Measurements from ENCODE around the gene TMEM139. TPM values are rescaled to one million over a fixed set of nuclear protein-coding genes. Genes with fewer than 3 reads are reported as not detected.

Gene TMEM139
- total RNA-seq, 1 experiment from 2014 or later: 0.85 TPM

- no peaks in the 10 kb centered on the region for H3K36me3 Mint-ChIP-seq (ENCODE audit: insufficient read depth in 1 of 3, low read depth in 3 of 3)
- Histone ChIP-seq H3K79me2 (ENCODE audit: insufficient read depth, low read length) (no peaks in the 10 kb centered on the region), H3K27ac (ENCODE audit: insufficient read length, low read depth, low read length) (no peak overlapping the region), H3K23me2 (ENCODE audit: insufficient read length, low read depth, low read length, poor library complexity, severe bottlenecking) (no peaks in the 10 kb centered on the region), H4K91ac (ENCODE audit: insufficient read length, low read depth, low read length) (no peak overlapping the region), H3K4me1 (ENCODE audit: insufficient read depth, low read length) (no peaks in the 10 kb centered on the region), H2AK5ac (ENCODE audit: insufficient read length, low read length) (no peak overlapping the region), H2BK120ac (ENCODE audit: low read depth, low read length, poor library complexity, severe bottlenecking) (no peak overlapping the region), H3K79me1 (ENCODE audit: insufficient read depth, low read depth, low read length, poor library complexity, severe bottlenecking) (no peaks in the 10 kb centered on the region), H2BK20ac (ENCODE audit: low read depth, low read length, poor library complexity, severe bottlenecking) (no peak overlapping the region), H2BK5ac (ENCODE audit: insufficient read length, low read length) (no peak overlapping the region), H3K9ac (ENCODE audit: extremely low read depth, insufficient read length, low read length) (no peak overlapping the region), H3K4me2 (ENCODE audit: insufficient read depth, insufficient read length, low read length) (no peak overlapping the region), H4K20me1 (ENCODE audit: control insufficient read depth, insufficient read depth, insufficient read length) (no peaks in the 10 kb centered on the region), H3K27me3 (ENCODE audit: insufficient read depth, low read length) (no peaks in the 10 kb centered on the region), H3K9me3 (ENCODE audit: control insufficient read depth, low read depth, low read length) (no peaks in the 10 kb centered on the region), H3K14ac (ENCODE audit: insufficient read depth, low read length) (no peak overlapping the region), H4K8ac (replicated peaks; ENCODE audit: insufficient read length, low read depth, low read length) (no peak overlapping the region), H2AFZ (ENCODE audit: low read length) (no peak overlapping the region), H3T11ph (ENCODE audit: low read length) (no peak overlapping the region), H3K56ac (ENCODE audit: insufficient read length, low read depth, low read length) (no peak overlapping the region), H3K23ac (ENCODE audit: insufficient read length, low read depth, low read length) (no peak overlapping the region), H3K18ac (ENCODE audit: insufficient read length, low read depth, low read length) (no peak overlapping the region), H4K5ac (ENCODE audit: insufficient read length, low read depth, low read length) (no peak overlapping the region), H2BK12ac (ENCODE audit: insufficient read length, low read depth, low read length) (no peak overlapping the region), H2BK15ac (ENCODE audit: low read depth, low read length) (no peak overlapping the region), H3K4ac (ENCODE audit: low read depth, low read length) (no peak overlapping the region)
- H3K4me3 Mint-ChIP-seq: no peak overlapping the region
- no peaks in the 10 kb centered on the region for H3K9me3 Mint-ChIP-seq
- peaks cover 5% of the 10 kb centered on the region for H3K27me3 Mint-ChIP-seq (ENCODE audit: low read depth)
- H3K4me1 Mint-ChIP-seq: no peaks in the 10 kb centered on the region
- no peak for DNase-seq
- H3K27ac Mint-ChIP-seq: no peak overlapping the region
- TF ChIP-seq, protein P1, sequence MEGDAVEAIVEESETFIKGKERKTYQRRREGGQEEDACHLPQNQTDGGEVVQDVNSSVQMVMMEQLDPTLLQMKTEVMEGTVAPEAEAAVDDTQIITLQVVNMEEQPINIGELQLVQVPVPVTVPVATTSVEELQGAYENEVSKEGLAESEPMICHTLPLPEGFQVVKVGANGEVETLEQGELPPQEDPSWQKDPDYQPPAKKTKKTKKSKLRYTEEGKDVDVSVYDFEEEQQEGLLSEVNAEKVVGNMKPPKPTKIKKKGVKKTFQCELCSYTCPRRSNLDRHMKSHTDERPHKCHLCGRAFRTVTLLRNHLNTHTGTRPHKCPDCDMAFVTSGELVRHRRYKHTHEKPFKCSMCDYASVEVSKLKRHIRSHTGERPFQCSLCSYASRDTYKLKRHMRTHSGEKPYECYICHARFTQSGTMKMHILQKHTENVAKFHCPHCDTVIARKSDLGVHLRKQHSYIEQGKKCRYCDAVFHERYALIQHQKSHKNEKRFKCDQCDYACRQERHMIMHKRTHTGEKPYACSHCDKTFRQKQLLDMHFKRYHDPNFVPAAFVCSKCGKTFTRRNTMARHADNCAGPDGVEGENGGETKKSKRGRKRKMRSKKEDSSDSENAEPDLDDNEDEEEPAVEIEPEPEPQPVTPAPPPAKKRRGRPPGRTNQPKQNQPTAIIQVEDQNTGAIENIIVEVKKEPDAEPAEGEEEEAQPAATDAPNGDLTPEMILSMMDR (conservative IDR thresholded peaks at IDR 0.05): no peak
These were observed 34.6 kb upstream of the TMEM139 start for GRCh38 chr7:143250199-143250598.
